BLaER1 treated with 17β-estradiol and CSF1 and Interleukin-3, amounts not matched to agents 10 nM and 100 nM (cell line): ENCODE results near the gene PMEL.
A peak's percentile ranks its signal among the peaks of the same experiment; 100 is the strongest.
"Not testable (repeated sequence)": the region's sequence is repeated elsewhere in the genome, so short reads cannot be mapped to it uniquely, and the experiment has no call there.

Source experiments
- H3K27ac ChIP-seq, 11 experiments: shearing (Covaris generic); formaldehyde crosslinking; 2 replicates each; pipeline ENCODE4 v1.8.1; 2022
- H3K27me3 ChIP-seq, 11 experiments: shearing (Covaris generic); formaldehyde crosslinking; 2 replicates each; pipeline ENCODE4 v1.8.1; 2022
- H3K36me3 ChIP-seq, 11 experiments: shearing (Covaris generic); formaldehyde crosslinking; 2 replicates each; pipeline ENCODE4 v1.8.1; 2022
- H3K4me1 ChIP-seq, 10 experiments: shearing (Covaris generic); formaldehyde crosslinking; 2 replicates each; pipeline ENCODE4 v1.8.1; 2022
- H3K4me2 ChIP-seq, 11 experiments: shearing (Covaris generic); formaldehyde crosslinking; 2 replicates each; pipeline ENCODE4 v1.8.1; 2022
- H3K4me3 ChIP-seq, 10 experiments: shearing (Covaris generic); formaldehyde crosslinking; 2 replicates each; pipeline ENCODE4 v1.8.1; 2022
- H3K9ac ChIP-seq, 11 experiments: shearing (Covaris generic); formaldehyde crosslinking; 2 replicates each; pipeline ENCODE4 v1.8.1; 2022
- H3K9me3 ChIP-seq, 11 experiments: shearing (Covaris generic); formaldehyde crosslinking; replicated peaks in 1 of 11; 2 replicates each; pipeline ENCODE4 v1.8.1; 2022
- H4K20me1 ChIP-seq, 11 experiments: shearing (Covaris generic); formaldehyde crosslinking; 2 replicates each; pipeline ENCODE4 v1.8.1; 2022
- Cebpa-rat ChIP-seq, 11 experiments: shearing (Covaris generic); IDR thresholded peaks; 2 replicates each; pipeline ENCODE4 v1.8.1; 2022

The PMEL gene

DNA sequence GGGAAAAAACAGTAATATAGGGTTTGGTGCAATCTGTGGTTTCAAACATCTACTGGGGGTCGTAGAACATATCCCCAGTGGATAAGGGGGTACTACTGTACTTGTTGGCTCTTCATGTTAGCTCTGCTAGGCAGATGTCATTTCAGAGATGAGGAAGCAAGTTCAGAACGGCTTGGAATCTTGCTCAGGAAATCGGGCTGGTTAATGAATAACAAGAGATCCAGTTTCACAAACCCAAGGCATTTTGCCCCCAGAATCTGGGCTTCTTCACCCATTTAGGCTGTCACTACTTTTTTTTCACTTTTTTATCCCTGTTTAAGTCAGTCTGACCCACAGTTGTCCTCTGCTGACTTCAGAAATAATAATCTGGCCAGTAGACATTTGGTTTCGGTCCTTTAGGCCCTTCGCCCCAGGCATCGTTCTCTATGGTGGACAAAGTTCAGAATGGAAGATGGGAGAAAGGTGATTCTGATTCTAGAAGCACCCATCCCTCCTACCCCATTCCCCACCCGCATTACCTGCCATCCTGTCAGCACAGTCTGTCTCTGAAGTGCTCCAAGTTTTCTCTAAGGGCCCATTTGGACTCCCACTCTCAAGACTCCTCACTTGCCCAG lies 35.8 kb upstream of the PMEL start:
- Histone ChIP-seq H3K4me2 (no peak overlapping the region), H3K27ac (no peak overlapping the region), H3K9ac (no peak overlapping the region), H3K36me3 (peaks cover 0 to 14% (median 0%) of the 10 kb centered on the region in 11 experiments; a peak in 4 of 22 replicates), H3K4me3 (no peak overlapping the region), H3K4me1 (peaks cover 7 to 40% (median 9%) of the 10 kb centered on the region in 10 experiments; a peak in 15 of 20 replicates), H4K20me1 (no peaks in the 10 kb centered on the region), H3K27me3 (no peaks in the 10 kb centered on the region), H3K9me3 (peaks cover 0 to 6% (median 0%) of the 10 kb centered on the region in 11 experiments; a peak in 1 of 22 replicates)
- no peak for TF ChIP-seq Cebpa-rat (IDR thresholded peaks at IDR 0.05)

DNA sequence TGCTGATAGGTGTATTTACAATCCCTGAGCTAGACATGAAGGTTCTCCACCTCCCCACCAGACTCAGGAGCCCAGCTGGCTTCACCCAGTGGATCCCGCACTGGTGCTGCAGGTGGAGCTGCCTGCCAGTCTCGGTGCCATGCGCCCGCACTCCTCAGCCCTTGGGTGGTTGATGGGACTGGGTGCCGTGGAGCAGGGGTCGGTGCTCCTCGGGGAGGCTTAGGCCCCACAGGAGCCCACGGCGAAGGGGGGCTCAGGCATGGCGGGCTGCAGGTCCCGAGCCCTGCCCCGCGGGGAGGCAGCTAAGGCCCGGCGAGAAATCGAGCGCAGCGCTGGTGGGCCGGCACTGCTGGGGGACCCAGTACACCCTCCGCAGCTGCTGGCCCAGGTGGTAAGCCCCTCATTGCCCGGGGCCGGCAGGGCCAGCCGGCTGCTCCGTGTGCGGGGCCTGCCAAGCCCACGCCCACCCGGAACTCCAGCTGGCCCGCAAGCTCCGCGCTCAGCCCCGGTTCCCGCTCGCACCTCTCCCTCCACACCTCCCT lies 34.2 kb upstream of the PMEL start:
- not testable (repeated sequence) for H3K4me2 ChIP-seq, H3K27me3 ChIP-seq, H3K27ac ChIP-seq, H4K20me1 ChIP-seq, H3K4me3 ChIP-seq, H3K9me3 ChIP-seq, H3K9ac ChIP-seq
- H3K4me1 ChIP-seq: peaks cover 7 to 36% (median 10%) of the 10 kb centered on the region in 10 experiments; a peak in 15 of 20 replicates
- peaks cover 4 to 20% (median 7%) of the 10 kb centered on the region in 11 experiments; a peak in 18 of 22 replicates for H3K36me3 ChIP-seq

DNA sequence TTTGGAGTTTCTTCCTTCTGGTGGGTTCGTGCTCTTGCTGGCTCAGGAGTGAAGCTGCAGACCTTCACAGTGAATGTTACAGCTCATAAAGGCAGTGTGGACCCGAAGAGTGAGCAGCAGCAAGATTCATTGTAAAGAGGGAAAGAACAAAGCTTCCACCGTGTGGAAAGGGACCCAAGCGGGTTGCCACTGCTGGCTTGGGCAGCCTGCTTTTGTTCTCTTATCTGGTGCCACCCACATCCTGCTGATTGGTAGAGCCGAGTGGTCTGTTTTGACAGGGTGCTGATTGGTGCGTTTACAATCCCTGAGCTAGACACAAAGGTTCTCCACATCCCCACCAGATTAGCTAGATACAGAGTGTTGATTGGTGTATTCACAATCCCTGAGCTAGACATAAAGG lies 33.7 kb upstream of the PMEL start:
- H3K36me3 ChIP-seq: peaks cover 10 to 25% (median 12%) of the 10 kb centered on the region in 11 experiments; a peak in 21 of 22 replicates
- not testable (repeated sequence) for H3K4me2 ChIP-seq, H3K4me3 ChIP-seq, H3K9me3 ChIP-seq, H4K20me1 ChIP-seq, H3K9ac ChIP-seq, H3K27me3 ChIP-seq
- peaks cover 7 to 36% (median 10%) of the 10 kb centered on the region in 10 experiments; a peak in 15 of 20 replicates for H3K4me1 ChIP-seq
- peak overlapping the region in 1 of 11 experiments; percentile 12; a peak in 1 of 22 replicates for H3K27ac ChIP-seq

DNA sequence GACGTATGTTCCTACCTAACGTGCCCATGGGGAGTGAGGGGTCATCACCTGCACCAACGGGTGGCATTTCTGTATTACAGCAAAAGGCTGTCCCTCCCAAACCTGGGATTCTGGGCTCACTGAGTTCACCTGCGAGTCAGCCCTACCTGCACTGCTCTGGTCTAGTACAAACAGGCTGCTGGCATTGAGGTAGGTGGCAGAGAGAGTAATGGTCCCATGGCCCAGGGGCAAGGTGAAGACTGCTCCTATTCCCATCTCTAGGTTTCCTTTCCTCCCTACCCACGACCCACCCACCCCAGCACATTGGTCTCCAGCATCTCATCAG lies 31.7 kb upstream of the PMEL start:
- peaks cover 30 to 36% (median 32%) of the 10 kb centered on the region in 11 experiments for H3K36me3 ChIP-seq
- H4K20me1 ChIP-seq: peaks cover 0 to 18% (median 0%) of the 10 kb centered on the region in 11 experiments; a peak in 5 of 22 replicates
- TF ChIP-seq Cebpa-rat (IDR thresholded peaks at IDR 0.05): no peak
- peak overlapping the region in 2 of 11 experiments; percentile 8 to 29; a peak in 2 of 22 replicates for H3K27ac ChIP-seq
- H3K4me1 ChIP-seq: peaks cover 8 to 38% (median 17%) of the 10 kb centered on the region in 10 experiments; a peak in 16 of 20 replicates
- peaks cover 0 to 6% (median 0%) of the 10 kb centered on the region in 11 experiments; a peak in 1 of 22 replicates for H3K9me3 ChIP-seq
- H3K9ac ChIP-seq: peak overlapping the region in 8 of 11 experiments; percentile 10 to 76 (median 52); a peak in 12 of 22 replicates
- peak overlapping the region in 5 of 10 experiments; percentile 47 to 67 (median 55); a peak in 10 of 20 replicates for H3K4me3 ChIP-seq
- H3K27me3 ChIP-seq: no peaks in the 10 kb centered on the region
- peak overlapping the region; percentile 40 to 90 (median 56); a peak in 19 of 22 replicates for H3K4me2 ChIP-seq

DNA sequence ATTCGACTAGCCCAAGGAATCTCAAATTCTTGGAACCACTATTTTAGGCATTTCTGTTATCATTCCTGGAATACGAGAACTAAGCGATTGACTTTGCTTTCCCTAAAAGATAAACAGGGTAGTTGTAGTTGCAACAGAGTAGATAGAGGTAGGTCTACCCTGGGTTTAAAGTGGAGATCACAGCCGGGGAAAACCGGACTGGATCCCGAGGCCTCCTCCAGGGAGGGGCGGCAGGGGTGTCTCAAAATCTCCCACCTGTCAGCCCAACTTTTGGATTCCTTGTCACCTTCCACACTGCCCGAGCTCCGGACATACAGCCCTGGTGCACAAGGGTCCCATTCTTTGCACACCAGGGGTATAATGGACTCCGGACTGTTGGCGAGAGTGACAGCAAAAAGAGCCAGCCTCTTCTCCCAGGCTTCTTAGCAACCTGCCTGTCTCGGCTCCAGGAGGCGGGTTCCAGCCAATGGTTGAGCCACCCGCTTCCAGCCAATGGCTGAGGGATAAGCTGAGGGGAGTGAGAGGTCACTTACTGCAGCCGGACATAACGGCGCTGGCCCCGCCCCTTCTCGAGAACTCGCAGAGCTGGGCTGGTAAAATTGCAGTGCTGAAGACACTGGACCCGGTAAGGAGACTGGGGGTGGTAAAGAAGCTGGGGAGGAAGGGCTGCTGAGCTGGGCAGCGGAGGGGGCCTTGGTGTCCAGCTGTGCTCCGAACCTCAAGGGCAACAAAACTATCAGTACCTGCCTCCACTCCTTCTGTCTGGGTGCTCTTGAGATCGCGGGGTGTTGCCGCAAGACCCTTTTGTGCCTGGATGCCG lies 31.1 kb upstream of the PMEL start, which contains the start of gene SUOX:
Gene SUOX, plus strand, starts transcription at position 562 of the 820 bp plus-strand sequence. CDS start 4,946 bp downstream, outside the sequence.
- H3K9ac ChIP-seq: peak within 1 kb of the TSS in 9 of 11 experiments; percentile 10 to 76 (median 46); a peak in 12 of 22 replicates
- no peak for TF ChIP-seq Cebpa-rat (IDR thresholded peaks at IDR 0.05)
- peak within 1 kb of the TSS; percentile 40 to 90 (median 56) for H3K4me2 ChIP-seq

DNA sequence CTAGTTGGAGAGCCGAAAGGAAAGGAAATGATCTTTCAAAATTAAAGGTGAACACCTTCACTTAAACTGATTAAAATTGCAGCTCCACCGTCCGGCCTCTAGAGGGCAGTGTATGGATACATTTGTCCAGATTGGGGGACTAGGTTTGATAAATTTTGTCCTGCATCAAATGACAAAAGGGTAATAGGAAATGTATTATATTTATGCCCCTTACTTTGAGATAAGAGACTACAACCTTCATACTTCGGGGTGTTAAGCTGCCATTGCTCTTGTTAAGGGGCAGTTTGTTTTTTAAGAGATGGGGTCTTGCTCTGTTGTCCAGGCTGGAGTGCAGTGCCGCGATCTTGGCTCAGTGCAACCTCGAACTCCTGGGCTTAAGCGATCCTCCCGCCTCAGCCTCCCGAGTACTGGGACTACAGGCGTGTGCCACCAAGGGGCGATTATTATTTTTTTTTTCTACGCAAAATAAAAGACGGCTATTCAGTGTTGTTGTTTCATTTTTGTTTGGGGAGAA lies 30.4 kb upstream of the PMEL start:
- peaks cover 8 to 35% (median 17%) of the 10 kb centered on the region in 10 experiments; a peak in 16 of 20 replicates for H3K4me1 ChIP-seq
- peaks cover 43 to 45% (median 44%) of the 10 kb centered on the region in 11 experiments for H3K36me3 ChIP-seq
- peaks cover 0 to 6% (median 0%) of the 10 kb centered on the region in 11 experiments; a peak in 1 of 22 replicates for H3K9me3 ChIP-seq
- peak overlapping the region in 2 of 11 experiments; percentile 48 to 69; a peak in 1 of 22 replicates for H3K9ac ChIP-seq
- peaks cover 0 to 26% (median 0%) of the 10 kb centered on the region in 11 experiments; a peak in 5 of 22 replicates for H4K20me1 ChIP-seq
- H3K27me3 ChIP-seq: no peaks in the 10 kb centered on the region
- no peak overlapping the region for H3K27ac ChIP-seq
- no peak for TF ChIP-seq Cebpa-rat (IDR thresholded peaks at IDR 0.05)
- peak overlapping the region in 3 of 10 experiments; percentile 51 to 57 (median 55); a peak in 6 of 20 replicates for H3K4me3 ChIP-seq
- peak overlapping the region in 5 of 11 experiments; percentile 40 to 90 (median 78); a peak in 10 of 22 replicates for H3K4me2 ChIP-seq

More for the DNA sequence above, 31.1 kb upstream of the PMEL start, which contains the start of gene SUOX:
- H4K20me1 ChIP-seq: peaks cover 0 to 24% (median 0%) of the 10 kb centered on the region in 11 experiments; a peak in 5 of 22 replicates
- peak within 1 kb of the TSS in 6 of 10 experiments; percentile 1 to 67 (median 53); a peak in 11 of 20 replicates for H3K4me3 ChIP-seq
- H3K9me3 ChIP-seq: peaks cover 0 to 6% (median 0%) of the 10 kb centered on the region in 11 experiments; a peak in 1 of 22 replicates
- H3K27me3 ChIP-seq: no peaks in the 10 kb centered on the region
- peaks cover 36 to 38% (median 37%) of the 10 kb centered on the region in 11 experiments for H3K36me3 ChIP-seq
- H3K4me1 ChIP-seq: peaks cover 8 to 35% (median 17%) of the 10 kb centered on the region in 10 experiments; a peak in 16 of 20 replicates
- peak within 1 kb of the TSS in 2 of 11 experiments; percentile 8 to 29; a peak in 3 of 22 replicates for H3K27ac ChIP-seq

DNA sequence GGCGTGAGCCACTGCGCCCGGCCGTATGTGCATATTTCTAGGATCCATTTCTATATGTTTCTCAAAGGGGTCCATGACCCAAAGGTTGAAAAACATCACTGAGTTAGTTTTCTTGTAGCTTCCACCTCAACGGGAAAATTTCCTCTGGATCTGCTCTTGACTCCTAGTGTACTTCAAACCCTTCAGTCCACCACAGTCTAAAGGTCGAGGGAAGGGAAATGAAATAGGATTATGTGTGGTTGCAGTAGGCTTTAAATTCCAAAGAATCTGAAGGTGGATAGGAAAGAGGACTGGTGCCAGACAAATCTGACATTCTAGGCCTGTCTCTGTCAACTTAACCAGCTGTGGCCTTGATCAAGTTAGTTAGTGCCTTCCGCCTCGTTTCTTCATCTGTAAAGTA lies 29.5 kb upstream of the PMEL start:
- Histone ChIP-seq H3K4me3 (no peak overlapping the region), H3K4me2 (no peak overlapping the region), H3K36me3 (peaks cover 52 to 54% (median 53%) of the 10 kb centered on the region in 11 experiments), H3K9me3 (peaks cover 0 to 6% (median 0%) of the 10 kb centered on the region in 11 experiments; a peak in 1 of 22 replicates), H3K9ac (peak overlapping the region in 3 of 11 experiments; percentile 1 to 36 (median 26); a peak in 2 of 22 replicates), H3K4me1 (peaks cover 8 to 35% (median 17%) of the 10 kb centered on the region in 10 experiments; a peak in 16 of 20 replicates), H3K27me3 (no peaks in the 10 kb centered on the region), H4K20me1 (peaks cover 0 to 26% (median 0%) of the 10 kb centered on the region in 11 experiments; a peak in 5 of 22 replicates), H3K27ac (no peak overlapping the region)
- no peak for TF ChIP-seq Cebpa-rat (IDR thresholded peaks at IDR 0.05)
